GM13976 (cell line): Measurements from ENCODE around the gene CREB3L1.

Source experiments
- DNase-seq: peaks from one replicate; pipeline ENCODE4 v3.0.0; 2012; ENCODE audit warnings: low spot score
- in situ Hi-C: fragments of 300-500 bp; cut with MboI; formaldehyde crosslinking; loops from one replicate; pipeline ENCODE4 v1.12.0; 2022; ENCODE audit warnings: low sequenced_read_pairs, mixed read lengths, inconsistent platforms; ENCODE audit not compliant: unreplicated experiment
- TF ChIP-seq, protein P1 (sequence below): IDR thresholded peaks from 2 replicates; pipeline ENCODE4 v1.5.1; 2012; ENCODE audit warnings: borderline replicate concordance, mild to moderate bottlenecking; ENCODE audit not compliant: insufficient read depth; ENCODE audit errors: extremely low read depth, missing control alignments, control extremely low read depth

CREB3L1 gene

DNA sequence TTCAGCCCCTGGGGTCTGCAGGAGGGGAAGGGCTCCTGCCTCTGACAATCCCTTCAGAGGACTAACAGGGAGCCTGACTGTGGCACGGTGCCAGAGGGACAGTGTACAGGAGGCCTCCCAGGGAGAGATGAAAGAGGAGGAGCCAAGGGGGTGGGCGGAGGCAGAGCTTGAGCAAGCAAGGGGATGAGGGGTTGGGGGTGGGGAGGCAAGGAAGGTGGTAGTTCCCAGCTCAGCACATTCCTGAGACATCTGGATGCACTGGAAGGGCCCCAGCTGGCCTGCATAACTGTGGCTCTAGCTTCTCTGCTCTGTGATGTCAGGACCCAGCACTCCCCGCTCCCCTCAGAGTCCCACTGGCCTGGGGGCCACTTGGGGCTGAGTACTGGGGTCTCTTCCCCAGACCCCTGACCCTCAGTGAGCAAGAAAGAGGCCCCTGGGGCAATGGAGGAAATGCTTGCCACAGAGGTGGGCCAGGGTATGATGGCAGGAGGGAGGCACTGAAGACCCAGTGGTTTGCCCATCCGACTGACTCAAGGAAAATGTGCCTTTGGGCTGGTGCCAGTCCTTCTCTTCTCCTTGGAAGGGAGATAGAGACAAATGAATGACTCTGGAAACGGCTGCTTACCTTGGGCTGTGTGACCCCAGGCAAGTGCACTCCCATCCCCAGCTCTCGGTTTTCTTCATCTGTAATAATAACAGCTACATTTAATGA is 13.3 kb downstream of the CREB3L1 start:
- TF ChIP-seq, protein P1, sequence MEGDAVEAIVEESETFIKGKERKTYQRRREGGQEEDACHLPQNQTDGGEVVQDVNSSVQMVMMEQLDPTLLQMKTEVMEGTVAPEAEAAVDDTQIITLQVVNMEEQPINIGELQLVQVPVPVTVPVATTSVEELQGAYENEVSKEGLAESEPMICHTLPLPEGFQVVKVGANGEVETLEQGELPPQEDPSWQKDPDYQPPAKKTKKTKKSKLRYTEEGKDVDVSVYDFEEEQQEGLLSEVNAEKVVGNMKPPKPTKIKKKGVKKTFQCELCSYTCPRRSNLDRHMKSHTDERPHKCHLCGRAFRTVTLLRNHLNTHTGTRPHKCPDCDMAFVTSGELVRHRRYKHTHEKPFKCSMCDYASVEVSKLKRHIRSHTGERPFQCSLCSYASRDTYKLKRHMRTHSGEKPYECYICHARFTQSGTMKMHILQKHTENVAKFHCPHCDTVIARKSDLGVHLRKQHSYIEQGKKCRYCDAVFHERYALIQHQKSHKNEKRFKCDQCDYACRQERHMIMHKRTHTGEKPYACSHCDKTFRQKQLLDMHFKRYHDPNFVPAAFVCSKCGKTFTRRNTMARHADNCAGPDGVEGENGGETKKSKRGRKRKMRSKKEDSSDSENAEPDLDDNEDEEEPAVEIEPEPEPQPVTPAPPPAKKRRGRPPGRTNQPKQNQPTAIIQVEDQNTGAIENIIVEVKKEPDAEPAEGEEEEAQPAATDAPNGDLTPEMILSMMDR: no peak
- in situ Hi-C loops: no loop called here
- no peak for DNase-seq

DNA sequence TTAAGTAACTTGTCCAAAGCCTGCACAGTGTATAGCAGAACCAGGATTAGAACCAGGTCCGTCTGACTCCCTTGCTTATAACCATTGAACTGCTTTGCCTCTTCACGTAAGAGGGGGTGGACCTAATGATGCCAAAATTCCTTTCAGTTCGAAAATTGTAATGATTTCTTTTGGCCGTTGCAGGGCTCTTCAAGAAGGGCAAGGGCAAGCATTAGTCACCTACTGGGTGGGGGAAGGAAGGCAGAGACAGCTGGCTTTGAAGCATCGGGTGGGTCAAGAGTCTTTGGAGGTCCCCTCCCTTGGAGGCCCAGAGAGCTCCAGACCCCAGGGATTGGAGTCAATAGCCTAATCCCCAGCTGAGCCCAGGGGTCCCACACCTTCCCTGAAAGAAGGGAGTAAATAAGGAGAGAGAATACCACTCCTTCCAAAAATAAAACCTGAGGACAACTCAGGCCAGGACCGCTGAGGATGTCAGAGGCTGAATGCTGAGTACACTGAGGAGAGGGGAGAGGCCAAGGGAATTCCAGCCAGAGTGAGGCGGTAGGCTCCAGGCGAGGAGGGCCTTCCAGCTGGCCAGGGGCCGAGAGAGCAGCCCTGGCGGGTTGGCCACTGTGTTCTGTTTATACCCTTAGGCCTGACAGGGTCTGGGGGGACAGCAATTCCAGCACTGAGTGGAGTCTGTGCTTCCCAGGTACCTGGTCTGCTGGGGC is 14.1 kb downstream of the CREB3L1 start:
- in situ Hi-C loops: no loop called here

DNA sequence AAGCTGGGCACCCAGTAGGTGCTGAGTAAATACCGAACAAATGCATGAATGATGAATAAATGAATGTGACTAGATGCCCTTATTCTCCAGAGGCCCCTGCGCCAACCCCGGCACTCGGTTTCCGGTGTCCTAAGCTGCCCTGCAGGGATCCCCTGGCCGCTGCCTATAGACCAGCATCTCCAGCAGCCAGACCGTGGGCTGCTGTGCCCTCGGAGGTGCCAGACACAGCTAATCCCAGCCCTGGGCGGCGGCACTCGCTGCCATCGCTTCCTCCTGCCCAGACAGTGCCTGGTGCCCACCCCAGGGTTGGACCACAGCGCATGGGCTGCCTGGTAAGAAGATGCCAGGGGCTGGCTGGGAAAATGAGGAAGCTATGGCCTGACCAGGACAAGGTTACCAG is 15.6 kb downstream of the CREB3L1 start:
- TF ChIP-seq, protein P1: no peak
- in situ Hi-C loops: no loop called here
- DNase-seq: no peak

More for the DNA sequence above, 14.1 kb downstream of the CREB3L1 start:
- TF ChIP-seq, protein P1: no peak
- no peak for DNase-seq

DNA sequence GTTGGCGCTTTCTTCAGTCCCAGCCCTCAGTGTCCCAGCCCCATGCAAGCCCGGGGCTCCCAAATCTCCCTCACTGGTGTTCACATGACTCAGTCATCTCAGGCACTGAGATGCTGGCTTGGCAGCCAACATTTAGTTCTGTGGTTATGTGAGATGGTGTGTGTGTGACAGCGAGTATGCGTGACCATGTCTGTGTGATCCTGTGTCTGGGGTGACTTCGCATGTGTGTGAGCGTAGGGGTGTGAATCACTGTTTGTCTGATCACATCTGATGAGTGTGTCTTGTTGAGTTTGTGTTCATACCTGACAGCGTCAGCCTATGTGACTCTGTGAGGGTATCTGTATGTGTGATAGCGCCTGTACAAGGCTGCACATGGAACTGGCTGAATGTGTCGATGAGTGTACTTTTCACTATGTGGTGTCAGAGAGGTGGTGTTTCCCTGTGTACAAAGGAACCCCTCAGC is 16.2 kb downstream of the CREB3L1 start:
- DNase-seq: no peak
- TF ChIP-seq, protein P1: no peak
- in situ Hi-C loops: no loop called here

DNA sequence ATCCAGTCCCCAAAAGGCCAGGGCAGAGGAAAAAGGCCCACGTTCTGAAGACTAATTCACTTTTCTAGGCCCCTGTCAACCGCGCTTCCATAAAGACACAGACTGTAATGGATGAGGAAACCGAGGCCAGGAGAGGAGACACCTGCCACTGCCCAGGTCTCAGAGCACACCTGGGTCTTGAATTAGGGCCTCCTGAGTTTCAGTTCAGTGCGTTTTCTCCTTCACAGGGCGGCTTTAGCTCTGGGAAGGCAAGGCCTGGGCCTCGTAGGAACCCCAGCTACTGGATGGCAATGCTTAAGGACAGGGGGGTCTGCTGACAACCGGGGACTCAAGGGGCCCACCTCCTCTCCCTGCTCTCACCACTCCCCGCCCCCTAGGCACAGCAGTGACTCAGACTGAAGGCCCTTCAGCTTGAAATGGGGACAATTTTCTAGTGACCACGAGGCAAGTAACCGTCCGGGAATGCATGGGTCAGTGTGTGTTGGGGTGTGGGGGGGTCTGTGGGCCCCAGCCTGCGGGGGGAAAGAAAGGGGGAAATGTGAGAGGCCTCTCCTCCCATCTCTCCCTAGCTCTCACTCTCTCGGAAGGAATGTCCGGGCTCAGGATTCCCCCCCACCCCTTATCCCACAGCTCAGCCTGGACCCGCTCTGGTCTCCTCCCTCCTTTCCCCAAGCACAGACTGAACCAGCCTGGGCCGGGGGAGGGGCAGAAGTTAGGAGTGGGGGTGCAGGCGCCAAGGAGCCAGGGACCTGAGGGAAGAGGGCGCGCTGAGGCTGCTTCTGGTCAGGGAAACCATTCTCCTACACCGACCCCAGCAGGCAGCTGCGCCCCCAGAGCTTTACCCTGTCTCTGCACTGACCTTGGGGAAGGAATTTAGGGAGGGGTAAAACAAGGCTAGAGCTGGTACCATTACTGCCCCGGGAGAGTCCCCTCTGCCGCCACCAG is 17.2 kb downstream of the CREB3L1 start:
- TF ChIP-seq, protein P1: no peak
- DNase-seq: no peak
- in situ Hi-C loops: no loop called here
